GM18867 (cell line): Measurements from ENCODE around the gene UBE2L6.

Source experiments
- ATAC-seq: cut with Tn5 transposase; IDR thresholded peaks from one replicate; pipeline ENCODE4 v1.9.1; 2021; ENCODE audit warnings: mild to moderate bottlenecking, moderate library complexity; ENCODE audit not compliant: unreplicated experiment

Gene UBE2L6

GRCh38 chr11:57567515-57568329 lies at the start of gene UBE2L6:
TSS of gene UBE2L6 (minus strand) at chr11:57567672. CDS start at chr11:57567611, 61 bp downstream.
- peak; percentile 68 for ATAC-seq

DNA sequence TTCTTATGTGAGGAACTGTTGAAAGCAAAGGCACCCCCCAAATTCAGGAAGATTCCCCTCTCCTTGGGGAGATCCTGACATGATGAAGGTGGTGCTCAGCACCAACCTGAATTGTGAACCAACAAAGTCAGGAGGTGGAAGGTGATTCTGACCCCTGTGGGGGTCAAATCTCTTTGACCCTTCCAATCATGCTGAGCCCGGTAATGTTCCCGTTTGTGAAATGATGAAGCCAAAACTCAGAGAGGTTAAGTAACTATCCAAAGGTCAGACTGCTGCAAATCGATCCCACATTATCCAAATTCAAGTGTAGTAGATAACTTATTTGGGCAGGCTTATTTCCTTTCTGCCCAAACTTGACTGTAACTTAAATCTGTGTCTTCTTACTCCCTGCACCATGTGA lies 49.1 kb upstream of the UBE2L6 start:
- ATAC-seq: no peak

DNA sequence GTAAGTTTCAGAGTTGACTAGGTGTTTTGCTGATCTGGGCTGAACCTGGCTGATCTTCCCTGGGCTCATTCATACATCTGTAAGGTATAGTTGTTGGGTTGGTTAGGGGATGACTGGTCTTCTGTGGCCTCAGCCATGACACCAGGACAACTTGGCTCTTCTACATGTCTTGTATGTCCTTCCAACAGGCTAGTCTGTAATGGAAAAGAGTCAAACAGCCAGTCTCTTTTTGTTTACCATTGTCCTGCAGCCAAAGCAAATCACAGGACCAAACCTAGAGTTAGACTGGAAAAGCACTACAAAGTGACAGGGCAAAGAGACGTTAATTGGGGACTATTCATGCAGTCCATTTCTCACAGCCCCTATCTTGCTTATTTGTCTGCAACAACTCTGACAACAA lies 47.8 kb upstream of the UBE2L6 start:
- no peak for ATAC-seq

- ATAC-seq: no peak
These were observed 46.8 kb upstream of the UBE2L6 start for GRCh38 chr11:57614234-57614772.

- ATAC-seq: no peak
These were observed 42.7 kb upstream of the UBE2L6 start for GRCh38 chr11:57610170-57610569.

DNA sequence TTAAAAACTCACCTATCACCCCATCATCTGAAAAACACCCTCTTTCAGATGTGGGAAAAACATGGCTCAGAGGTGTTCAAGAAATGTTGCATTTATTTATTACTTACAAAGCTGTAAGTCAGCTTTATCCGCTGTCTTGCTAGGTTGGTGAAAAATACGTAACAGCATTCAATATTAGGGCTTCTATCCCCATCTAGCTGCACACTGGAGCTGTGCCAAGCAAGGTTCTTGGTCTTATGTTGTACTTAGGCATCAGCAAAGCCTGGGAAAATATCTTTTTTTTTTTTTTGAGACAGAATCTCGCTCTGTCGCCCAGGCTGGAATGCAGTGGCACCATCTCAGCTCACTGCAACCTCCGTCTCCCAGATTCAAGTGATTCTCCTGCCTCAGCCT lies 37.6 kb upstream of the UBE2L6 start:
- no peak for ATAC-seq

DNA sequence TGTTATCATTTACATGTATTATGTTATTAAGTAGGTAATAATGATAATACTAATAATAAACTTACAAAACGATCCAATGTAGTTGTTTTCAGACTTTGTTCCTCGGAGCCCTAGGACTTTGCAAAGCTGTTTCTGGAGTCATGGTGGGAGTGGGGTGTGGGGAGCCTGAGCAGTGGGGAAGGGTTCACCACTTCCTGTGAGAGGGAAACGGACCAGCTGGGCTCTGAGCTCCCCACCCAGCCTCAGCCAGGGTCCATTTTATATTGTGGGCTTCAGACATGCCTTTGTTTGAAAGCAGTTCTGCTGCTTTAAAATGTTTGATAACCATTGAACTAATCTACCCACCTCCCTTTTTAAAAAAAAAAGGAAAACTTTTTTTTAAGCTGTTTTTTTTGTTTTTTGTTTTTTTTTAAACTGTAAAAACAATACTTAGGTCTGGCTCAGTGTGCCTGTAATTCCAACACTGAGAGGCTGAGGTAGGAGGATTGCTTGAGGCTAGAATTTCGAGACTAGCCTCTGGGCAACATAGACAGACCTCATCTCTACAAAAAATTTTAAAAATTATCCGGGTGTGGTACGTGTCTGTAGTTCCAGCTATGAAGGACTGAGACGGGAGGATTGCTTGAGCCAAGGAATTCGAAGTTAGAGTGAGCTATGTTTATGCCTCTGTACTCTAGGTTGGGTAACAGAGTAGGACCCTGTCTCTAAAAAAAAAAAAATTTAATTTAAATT lies 37.0 kb upstream of the UBE2L6 start:
- no peak for ATAC-seq

DNA sequence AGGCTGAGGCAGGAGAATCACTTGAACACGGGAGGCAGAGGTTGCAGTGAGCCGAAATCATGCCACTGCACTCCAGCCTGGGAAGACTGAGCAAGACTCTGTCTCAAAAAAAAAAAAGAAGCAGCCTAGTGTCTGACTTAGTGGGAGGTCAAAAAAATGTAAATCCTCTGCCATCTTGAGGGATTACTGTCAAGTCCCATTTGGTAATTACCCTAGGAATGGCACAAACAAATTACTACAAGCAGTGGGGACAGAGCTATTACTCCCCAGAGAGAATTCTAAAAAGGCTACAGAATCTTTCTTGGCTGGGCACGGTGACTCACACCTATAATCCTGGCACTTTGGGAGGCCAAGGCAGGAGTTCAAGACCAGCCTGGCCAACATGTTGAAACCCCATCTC lies 33.8 kb upstream of the UBE2L6 start:
- no peak for ATAC-seq

GRCh38 chr11:57599381-57599780 lies 31.9 kb upstream of the UBE2L6 start:
- ATAC-seq: no peak

DNA sequence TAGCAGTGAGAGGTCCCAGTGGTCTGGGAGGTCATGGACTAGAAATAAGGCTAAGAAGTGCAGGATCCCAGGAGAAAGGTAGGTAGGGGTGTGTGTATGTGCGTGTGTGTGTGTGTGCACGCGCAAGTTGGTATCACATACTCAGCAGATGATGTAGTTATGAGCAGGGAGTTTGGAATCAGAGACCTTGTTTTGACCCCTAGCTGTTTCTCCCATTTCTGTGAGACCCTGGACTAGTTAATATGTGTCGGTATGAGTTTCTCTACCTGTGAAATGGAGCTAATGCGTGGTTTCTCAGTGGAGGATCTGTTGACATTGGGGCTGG lies 31.3 kb upstream of the UBE2L6 start:
- no peak for ATAC-seq

GRCh38 chr11:57597916-57598830 lies 30.7 kb upstream of the UBE2L6 start:
- ATAC-seq: no peak

- ATAC-seq: no peak
These were observed 30.0 kb upstream of the UBE2L6 start, which contains the start of gene SERPING1 for GRCh38 chr11:57597461-57597915. TSS of gene SERPING1 (plus strand) at chr11:57597685. CDS start at chr11:57598271, 586 bp downstream.

GRCh38 chr11:57596266-57596885 lies 28.9 kb upstream of the UBE2L6 start:
- ATAC-seq: no peak

DNA sequence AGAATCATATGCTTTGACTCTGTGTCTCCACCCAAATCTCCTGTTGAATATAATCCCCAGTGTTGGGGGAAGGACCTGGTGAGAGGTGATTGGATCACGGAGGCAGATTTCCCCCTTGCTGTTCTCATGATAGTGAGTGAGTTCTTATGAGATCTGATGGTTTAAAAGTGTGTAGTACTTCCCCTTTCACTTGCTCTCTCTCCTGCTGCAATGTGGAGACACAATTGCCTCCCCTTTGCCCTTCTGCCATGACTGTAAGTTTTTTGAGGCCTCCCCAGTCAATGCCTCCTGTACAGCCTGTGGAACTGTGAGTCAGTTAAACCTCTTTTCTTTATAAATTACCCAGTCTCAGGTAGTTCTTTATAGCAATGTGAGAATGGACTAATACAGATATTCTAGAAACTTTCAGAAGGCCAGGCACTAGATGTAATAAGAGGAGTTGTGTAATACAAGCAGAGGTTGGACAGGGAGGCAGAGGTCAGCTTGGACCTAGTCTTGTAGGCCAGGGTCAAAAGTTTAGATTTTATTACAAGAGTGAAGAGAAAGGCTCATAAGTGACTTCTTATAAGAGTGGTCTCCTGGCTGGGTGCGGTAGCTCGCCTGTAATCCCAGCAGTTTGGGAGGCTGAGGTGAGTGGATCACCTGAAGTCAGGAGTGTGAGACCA lies 20.7 kb upstream of the UBE2L6 start:
- ATAC-seq: no peak

DNA sequence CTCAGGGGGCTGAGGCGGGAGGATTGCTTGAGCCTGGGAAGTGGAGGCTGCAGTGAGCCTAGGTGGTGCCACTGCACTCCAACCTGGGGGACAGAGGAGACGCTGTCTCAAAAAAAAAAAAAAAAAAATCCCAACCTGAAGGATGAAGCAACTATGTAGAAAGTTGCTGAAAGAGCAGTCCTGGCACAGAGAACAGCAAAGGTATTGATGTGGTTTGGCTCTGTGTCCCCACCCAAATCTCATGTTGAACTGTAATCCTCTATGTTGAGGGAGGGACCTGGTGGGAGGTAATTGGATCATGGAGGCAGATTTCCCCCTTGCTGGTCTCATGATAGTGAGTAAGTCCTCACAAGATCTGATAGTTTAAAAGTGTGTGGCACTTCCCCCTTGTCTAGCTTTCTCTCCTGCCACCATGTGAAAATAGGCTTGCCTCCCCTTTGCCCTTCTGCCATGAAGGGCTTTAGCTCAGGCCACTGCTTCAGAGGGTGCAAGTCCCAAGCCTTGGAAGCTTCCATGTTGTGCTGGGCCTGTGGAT lies 19.3 kb upstream of the UBE2L6 start:
- ATAC-seq: no peak

GRCh38 chr11:57585301-57585700 lies 17.8 kb upstream of the UBE2L6 start:
- ATAC-seq: no peak

DNA sequence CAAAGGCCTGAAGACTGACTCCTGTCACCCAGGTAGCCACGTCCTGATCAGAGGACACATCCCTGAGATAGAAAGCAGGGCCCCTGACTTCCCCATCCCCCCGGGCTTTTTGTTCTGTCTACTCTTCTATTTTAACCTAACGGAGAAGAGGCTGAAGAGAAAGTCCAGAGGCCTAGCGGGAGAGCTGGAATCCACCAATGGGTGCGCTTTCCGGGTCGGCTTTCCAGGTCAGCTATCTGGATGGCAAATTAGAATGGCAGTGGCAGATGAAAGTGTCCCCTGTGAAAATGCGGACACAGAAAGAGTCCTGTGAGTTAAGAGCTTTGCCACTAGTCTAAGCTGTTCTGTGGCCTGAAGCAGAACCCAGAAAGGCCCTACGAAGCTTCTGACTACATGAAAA lies 16.9 kb upstream of the UBE2L6 start:
- ATAC-seq: no peak

- ATAC-seq: no peak
These were observed 6.6 kb upstream of the UBE2L6 start for GRCh38 chr11:57574061-57574460.

- ATAC-seq: no peak
These were observed 4.1 kb upstream of the UBE2L6 start for GRCh38 chr11:57571606-57572005.

- no peak for ATAC-seq
These were observed 876 bp upstream of the UBE2L6 start for GRCh38 chr11:57568330-57568766.
